Progenitor cell of endocrine pancreas (in vitro differentiated cells): ENCODE results near the gene STX8. TPM values are rescaled to one million over a fixed set of nuclear protein-coding genes. Genes with fewer than 3 reads are reported as not detected.

ENCODE experiments used
- DNase-seq: peaks from one replicate; pipeline ENCODE4 v3.0.0; 2021; ENCODE audit warnings: low spot score; ENCODE audit not compliant: unreplicated experiment
- H3K27ac Mint-ChIP-seq: 2 replicates; pipeline ENCODE4 v1.8.0; 2021; ENCODE audit warnings: mild to moderate bottlenecking, moderate library complexity, mixed read lengths
- H3K27me3 Mint-ChIP-seq: 2 replicates; pipeline ENCODE4 v1.8.0; 2021; ENCODE audit warnings: mixed read lengths
- H3K36me3 Mint-ChIP-seq: 2 replicates; pipeline ENCODE4 v1.8.0; 2022; ENCODE audit warnings: mixed read lengths; ENCODE audit not compliant: insufficient read depth
- H3K4me1 Mint-ChIP-seq: 2 replicates; pipeline ENCODE4 v1.8.0; 2021; ENCODE audit warnings: low read depth, mixed read lengths
- H3K4me3 Mint-ChIP-seq: 2 replicates; pipeline ENCODE4 v1.8.0; 2021; ENCODE audit warnings: low read depth, mild to moderate bottlenecking, moderate library complexity, mixed read lengths
- H3K9me3 Mint-ChIP-seq: 2 replicates; pipeline ENCODE4 v1.8.0; 2021; ENCODE audit warnings: low read depth, mixed read lengths
- total RNA-seq: library from RNA; stranded (reverse); gene quantifications from 2 replicates; pipeline ENCODE4 v1.2.1, GENCODE V29; 2021
- TF ChIP-seq, protein P1 (sequence below): fragments of 200-600 bp; sonication (generic); IDR thresholded peaks from one replicate; pipeline ENCODE4 v1.5.0; 2021; ENCODE audit warnings: antibody characterized with exemption, mild to moderate bottlenecking; ENCODE audit not compliant: unreplicated experiment

Gene STX8
- total RNA-seq, 1 donor from 2014 or later = 63.4 TPM

DNA sequence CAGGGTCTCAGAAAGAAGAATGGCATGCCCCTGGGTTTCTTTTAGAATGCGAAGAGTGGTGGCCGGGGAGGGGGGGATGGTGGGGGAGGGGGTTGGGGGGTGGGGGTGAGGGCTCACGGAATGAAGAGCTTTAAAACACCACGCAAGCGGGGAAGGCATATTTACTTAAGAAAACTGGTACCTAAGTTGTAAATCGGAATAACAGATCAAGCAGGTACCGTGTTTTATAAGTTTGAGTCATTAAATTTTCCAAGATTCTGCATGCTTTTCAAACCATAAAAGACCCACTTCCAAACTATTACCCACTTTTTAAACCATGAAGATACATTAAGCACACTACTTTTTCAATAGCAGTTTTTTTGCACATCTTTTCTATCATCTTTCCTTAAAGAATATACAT, 130.2 kb downstream of the STX8 start:
- no peak for DNase-seq
- Mint-ChIP-seq H3K27ac (no peak overlapping the region), H3K4me1 (peaks cover 15% of the 10 kb centered on the region), H3K27me3 (no peaks in the 10 kb centered on the region), H3K4me3 (no peak overlapping the region), H3K36me3 (peaks cover 7% of the 10 kb centered on the region), H3K9me3 (peaks cover 8% of the 10 kb centered on the region)
- TF ChIP-seq, protein P1, sequence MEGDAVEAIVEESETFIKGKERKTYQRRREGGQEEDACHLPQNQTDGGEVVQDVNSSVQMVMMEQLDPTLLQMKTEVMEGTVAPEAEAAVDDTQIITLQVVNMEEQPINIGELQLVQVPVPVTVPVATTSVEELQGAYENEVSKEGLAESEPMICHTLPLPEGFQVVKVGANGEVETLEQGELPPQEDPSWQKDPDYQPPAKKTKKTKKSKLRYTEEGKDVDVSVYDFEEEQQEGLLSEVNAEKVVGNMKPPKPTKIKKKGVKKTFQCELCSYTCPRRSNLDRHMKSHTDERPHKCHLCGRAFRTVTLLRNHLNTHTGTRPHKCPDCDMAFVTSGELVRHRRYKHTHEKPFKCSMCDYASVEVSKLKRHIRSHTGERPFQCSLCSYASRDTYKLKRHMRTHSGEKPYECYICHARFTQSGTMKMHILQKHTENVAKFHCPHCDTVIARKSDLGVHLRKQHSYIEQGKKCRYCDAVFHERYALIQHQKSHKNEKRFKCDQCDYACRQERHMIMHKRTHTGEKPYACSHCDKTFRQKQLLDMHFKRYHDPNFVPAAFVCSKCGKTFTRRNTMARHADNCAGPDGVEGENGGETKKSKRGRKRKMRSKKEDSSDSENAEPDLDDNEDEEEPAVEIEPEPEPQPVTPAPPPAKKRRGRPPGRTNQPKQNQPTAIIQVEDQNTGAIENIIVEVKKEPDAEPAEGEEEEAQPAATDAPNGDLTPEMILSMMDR = no peak

DNA sequence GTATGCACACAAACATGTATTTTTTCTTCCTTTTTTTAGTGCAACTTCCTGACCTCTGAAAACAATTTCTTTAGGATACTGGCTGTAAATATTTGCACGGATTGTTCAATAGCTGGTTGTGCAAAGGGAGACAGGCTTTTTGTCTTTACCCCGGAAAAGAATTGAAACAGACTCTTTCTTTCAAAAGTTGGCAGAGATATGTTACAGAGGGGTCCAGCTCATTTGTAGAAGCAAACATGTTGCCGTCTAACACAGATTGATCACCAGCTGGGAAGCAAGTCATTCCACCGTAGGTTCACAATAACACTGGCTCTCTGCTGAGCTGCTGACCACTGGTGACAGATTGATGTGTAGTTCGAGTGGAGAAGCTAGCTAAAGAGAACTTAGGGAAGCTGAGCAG, 130.9 kb downstream of the STX8 start:
- no peaks in the 10 kb centered on the region for H3K27me3 Mint-ChIP-seq
- no peak overlapping the region for H3K4me3 Mint-ChIP-seq
- H3K9me3 Mint-ChIP-seq = peaks cover 8% of the 10 kb centered on the region
- peak overlapping the region; percentile 62 for H3K27ac Mint-ChIP-seq
- DNase-seq = no peak
- TF ChIP-seq, protein P1 = no peak
- peaks cover 7% of the 10 kb centered on the region for H3K36me3 Mint-ChIP-seq
- H3K4me1 Mint-ChIP-seq = peaks cover 15% of the 10 kb centered on the region

DNA sequence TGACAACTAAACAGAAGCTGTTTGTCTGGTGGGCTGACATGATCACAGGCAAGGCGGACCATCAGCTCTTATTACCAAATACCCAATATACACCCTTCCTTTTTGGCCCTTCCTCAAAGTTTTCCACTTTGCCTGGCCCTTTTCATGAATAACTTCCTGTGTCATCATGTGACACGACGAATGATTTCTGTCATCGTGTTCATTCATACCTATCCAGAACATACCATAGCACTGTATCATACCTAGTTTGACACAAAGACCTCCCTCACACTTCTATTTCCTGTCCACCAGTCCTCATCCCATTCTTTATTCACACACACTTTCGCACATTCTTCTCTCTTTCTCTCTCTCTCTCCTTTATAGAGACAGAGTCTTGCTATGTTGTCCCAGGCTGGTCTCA, 131.8 kb downstream of the STX8 start:
- TF ChIP-seq, protein P1 = no peak
- peak overlapping the region; percentile 15 for H3K27ac Mint-ChIP-seq
- no peak overlapping the region for H3K4me3 Mint-ChIP-seq
- H3K9me3 Mint-ChIP-seq = peaks cover 8% of the 10 kb centered on the region
- H3K4me1 Mint-ChIP-seq = peaks cover 15% of the 10 kb centered on the region
- no peak for DNase-seq
- no peaks in the 10 kb centered on the region for H3K27me3 Mint-ChIP-seq
- H3K36me3 Mint-ChIP-seq = peaks cover 7% of the 10 kb centered on the region

DNA sequence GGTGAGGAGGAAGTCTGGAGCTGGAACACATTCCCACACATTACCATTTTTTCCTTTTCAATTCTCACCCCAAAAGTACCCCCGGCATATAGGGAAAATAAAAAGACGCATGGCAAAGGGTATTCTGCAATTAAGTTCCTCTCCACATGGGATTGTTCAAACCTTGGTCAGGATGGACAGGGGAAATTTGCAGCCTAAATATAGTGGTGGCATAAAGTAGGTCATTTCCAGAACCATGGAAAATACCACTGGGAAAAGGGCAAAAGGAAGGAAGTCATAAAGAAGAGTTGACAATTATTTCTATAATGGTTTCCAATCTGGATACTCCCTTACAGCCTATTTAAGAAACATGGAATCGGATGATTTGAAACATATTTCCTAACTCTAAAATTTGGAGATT, 135.8 kb downstream of the STX8 start:
- peaks cover 12% of the 10 kb centered on the region for H3K9me3 Mint-ChIP-seq
- no peak overlapping the region for H3K27ac Mint-ChIP-seq
- H3K36me3 Mint-ChIP-seq = peaks cover 7% of the 10 kb centered on the region

DNA sequence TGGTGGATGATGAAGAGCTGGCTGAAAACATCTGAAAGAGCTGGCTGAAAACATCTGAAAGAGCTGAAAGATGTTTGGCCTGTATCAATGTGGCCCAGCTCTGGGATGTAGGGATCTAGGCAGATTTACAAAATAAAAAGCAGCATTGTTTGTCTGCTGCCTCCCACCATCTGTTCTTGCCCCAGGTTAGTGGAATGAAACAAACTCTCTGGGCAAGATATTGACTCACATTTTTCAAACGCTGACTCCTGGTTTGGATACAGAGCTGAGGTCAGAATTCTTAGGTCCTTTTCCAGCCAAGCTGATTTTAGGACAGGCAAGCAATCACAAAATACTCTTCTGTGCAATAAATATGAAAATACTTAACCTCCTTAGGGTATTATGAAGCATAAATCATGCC, 139.0 kb downstream of the STX8 start:
- Mint-ChIP-seq H3K9me3 (peaks cover 7% of the 10 kb centered on the region), H3K36me3 (peaks cover 3% of the 10 kb centered on the region), H3K4me3 (no peak overlapping the region), H3K27ac (no peak overlapping the region), H3K27me3 (no peaks in the 10 kb centered on the region), H3K4me1 (peaks cover 28% of the 10 kb centered on the region)
- TF ChIP-seq, protein P1 = no peak
- no peak for DNase-seq

More for the DNA sequence above, 135.8 kb downstream of the STX8 start:
- no peak for DNase-seq
- TF ChIP-seq, protein P1 = no peak
- H3K4me3 Mint-ChIP-seq = no peak overlapping the region
- H3K27me3 Mint-ChIP-seq = no peaks in the 10 kb centered on the region
- peaks cover 20% of the 10 kb centered on the region for H3K4me1 Mint-ChIP-seq
